Activated CD4-positive, alpha-beta T cell treated with anti-CD3 and anti-CD28 coated beads, Interleukin-2, amount 10 ng/mL, durations not matched to agents 7 days and 5 days (primary cell): Measurements from ENCODE around the gene EXD2. TPM values are rescaled to one million over a fixed set of nuclear protein-coding genes. Genes with fewer than 3 reads are reported as not detected.
"Not testable (repeated sequence)": the region's sequence is repeated elsewhere in the genome, so short reads cannot be mapped to it uniquely, and the experiment has no call there.

ENCODE experiments used
- CTCF ChIA-PET: fragments of 350-600 bp; sonication (Branson Sonifier 250); formaldehyde crosslinking; loops from one replicate; lab custom pipeline; 2021; ENCODE audit warnings: antibody characterized with exemption; lab: Charles Lee
- POLR2A ChIA-PET: fragments of 350-600 bp; sonication (Branson Sonifier 250); formaldehyde crosslinking; loops from one replicate; lab custom pipeline; 2021; ENCODE audit warnings: antibody characterized with exemption; lab: Charles Lee
- DNase-seq: peaks from one replicate; pipeline ENCODE4 v3.0.0-alpha.2; 2020
- H3K27ac Mint-ChIP-seq: one replicate; pipeline ENCODE4 v1.8.0; 2021; ENCODE audit warnings: mild to moderate bottlenecking, moderate library complexity, mixed read lengths
- H3K27me3 Mint-ChIP-seq: one replicate; pipeline ENCODE4 v1.8.0; 2021; ENCODE audit warnings: mixed read lengths
- H3K36me3 Mint-ChIP-seq: one replicate; pipeline ENCODE4 v1.8.0; 2021; ENCODE audit warnings: low read depth, mixed read lengths
- H3K4me1 Mint-ChIP-seq: one replicate; pipeline ENCODE4 v1.8.0; 2021; ENCODE audit warnings: mixed read lengths
- H3K4me3 Mint-ChIP-seq: one replicate; pipeline ENCODE4 v1.8.0; 2021; ENCODE audit warnings: mild to moderate bottlenecking, moderate library complexity, mixed read lengths
- H3K9me3 Mint-ChIP-seq: one replicate; pipeline ENCODE4 v1.8.0; 2021; ENCODE audit warnings: mixed read lengths
- total RNA-seq, 2 experiments: library from RNA; stranded (reverse); gene quantifications; one replicate each; pipeline ENCODE4 v1.2.3, GENCODE V29; 2021

The EXD2 gene
- total RNA-seq, 2 experiments from 2014 or later = 5.2 to 5.8 TPM

DNA sequence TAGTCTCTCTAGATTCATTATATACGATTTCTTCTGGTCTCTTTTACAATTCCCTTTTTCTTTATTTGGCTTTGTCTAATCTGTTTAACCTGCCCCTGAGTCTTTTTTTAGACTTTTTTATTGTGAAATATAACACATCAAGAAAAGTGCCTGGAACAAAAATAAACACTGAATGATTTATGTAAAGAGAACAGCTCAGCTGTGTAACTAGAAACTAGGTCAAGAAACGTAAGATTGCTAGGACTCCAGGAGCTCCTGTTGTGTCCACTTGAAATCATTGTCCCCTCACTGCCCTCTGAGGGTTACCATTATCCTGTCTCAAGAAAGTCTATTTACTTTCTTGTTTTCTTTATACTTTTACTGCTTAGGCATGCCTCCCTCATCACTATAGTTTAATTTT, 23.1 kb downstream of the EXD2 start:
- ChIA-PET POLR2A (no interaction called here), CTCF (no interaction called here)
- peaks cover 10% of the 10 kb centered on the region for H3K36me3 Mint-ChIP-seq
- H3K27ac Mint-ChIP-seq = no peak overlapping the region
- H3K27me3 Mint-ChIP-seq = no peaks in the 10 kb centered on the region
- H3K4me3 Mint-ChIP-seq = no peak overlapping the region
- DNase-seq = no peak
- peaks cover 2% of the 10 kb centered on the region for H3K9me3 Mint-ChIP-seq
- H3K4me1 Mint-ChIP-seq = peaks cover 2% of the 10 kb centered on the region

DNA sequence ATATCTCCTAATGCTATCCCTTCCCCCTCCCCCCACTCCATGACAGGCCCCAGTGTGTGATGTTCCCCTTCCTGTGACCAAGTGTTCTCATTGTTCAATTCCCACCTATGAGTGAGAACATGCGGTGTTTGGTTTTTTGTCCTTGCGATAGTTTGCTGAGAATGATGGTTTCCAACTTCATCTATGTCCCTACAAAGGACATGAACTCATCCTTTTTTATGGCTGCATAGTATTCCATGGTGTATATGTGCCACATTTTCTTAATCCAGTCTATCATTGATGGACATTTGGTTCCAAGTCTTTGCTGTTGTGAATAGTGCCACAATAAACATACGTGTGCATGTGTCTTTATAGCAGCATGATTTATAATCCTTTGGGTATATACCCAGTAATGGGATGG, 26.4 kb downstream of the EXD2 start:
- H3K27me3 Mint-ChIP-seq, POLR2A ChIA-PET, H3K27ac Mint-ChIP-seq, H3K4me1 Mint-ChIP-seq, DNase-seq, H3K4me3 Mint-ChIP-seq, H3K9me3 Mint-ChIP-seq: not testable (repeated sequence)
- CTCF ChIA-PET = interaction anchor here (0.6 kb wide), 1 partner anchor 355 kb away, joined by 4 read pairs; no protein-coding TSS in a partner anchor
- peaks cover 10% of the 10 kb centered on the region for H3K36me3 Mint-ChIP-seq

DNA sequence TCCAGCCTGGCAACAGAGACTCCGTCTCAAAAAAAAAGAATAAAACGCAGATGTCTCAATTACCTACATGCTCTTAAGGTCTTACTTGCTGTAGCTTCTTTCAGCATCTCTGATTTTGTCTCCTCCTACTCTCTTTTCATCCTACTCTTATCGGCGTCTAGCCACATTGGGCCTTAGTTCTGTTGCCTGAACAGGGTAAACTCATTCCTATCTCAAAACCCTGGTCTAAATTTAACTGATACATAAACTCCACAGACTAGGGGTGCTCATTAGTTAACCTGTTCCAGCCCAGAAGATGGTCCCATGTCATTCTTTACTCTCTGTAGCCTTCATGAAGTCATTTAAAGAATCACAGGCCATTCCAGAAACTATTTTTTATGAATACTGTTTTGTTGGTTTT, 33.6 kb downstream of the EXD2 start:
- Mint-ChIP-seq H3K27me3 (no peaks in the 10 kb centered on the region), H3K9me3 (no peaks in the 10 kb centered on the region), H3K36me3 (no peaks in the 10 kb centered on the region), H3K27ac (no peak overlapping the region), H3K4me3 (no peak overlapping the region), H3K4me1 (no peaks in the 10 kb centered on the region)
- POLR2A ChIA-PET = no interaction called here
- DNase-seq = no peak
- CTCF ChIA-PET = no interaction called here

DNA sequence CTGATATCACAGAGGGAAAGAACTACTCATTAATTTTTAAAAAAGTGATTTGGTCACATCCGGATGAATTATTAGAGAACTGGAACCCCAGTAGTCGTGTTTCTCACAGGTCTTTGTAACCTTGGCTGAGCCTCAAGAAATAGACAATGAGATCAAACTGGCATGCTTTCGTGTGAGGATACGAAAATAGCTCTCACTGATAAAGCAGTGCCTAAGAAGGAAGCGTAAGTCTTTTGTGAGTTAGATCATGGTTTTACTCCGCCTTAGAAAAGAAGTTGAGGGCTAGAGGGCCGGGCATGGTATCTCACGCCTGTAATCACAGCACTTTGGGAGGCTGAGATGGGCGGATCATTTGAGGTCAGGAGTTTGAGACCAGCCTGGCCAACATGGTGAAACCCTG, 34.9 kb downstream of the EXD2 start:
- no peaks in the 10 kb centered on the region for H3K36me3 Mint-ChIP-seq
- H3K9me3 Mint-ChIP-seq = no peaks in the 10 kb centered on the region
- no peak overlapping the region for H3K4me3 Mint-ChIP-seq
- no peaks in the 10 kb centered on the region for H3K4me1 Mint-ChIP-seq
- ChIA-PET POLR2A (no interaction called here), CTCF (no interaction called here)
- no peak for DNase-seq
- H3K27ac Mint-ChIP-seq = no peak overlapping the region
- no peaks in the 10 kb centered on the region for H3K27me3 Mint-ChIP-seq

DNA sequence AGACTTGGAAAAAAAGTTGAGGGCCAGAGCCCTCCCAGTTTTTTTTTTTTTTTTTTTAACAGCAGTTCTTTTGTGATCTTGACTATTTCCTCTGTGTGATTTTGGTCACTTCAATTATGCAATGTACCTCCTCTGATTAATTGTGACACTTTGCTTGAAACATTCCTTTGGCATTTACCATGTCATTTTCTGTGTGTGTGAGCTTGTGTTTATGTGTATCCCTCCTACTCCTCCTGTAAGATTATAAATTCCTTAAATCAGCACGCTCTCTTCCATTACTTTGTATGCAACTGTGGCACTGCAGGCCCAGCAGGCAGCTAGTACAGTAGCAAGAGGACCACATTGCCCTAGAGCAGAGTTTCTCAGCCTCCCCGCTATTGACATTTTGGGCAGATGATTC, 35.4 kb downstream of the EXD2 start:
- H3K27ac Mint-ChIP-seq = no peak overlapping the region
- no peaks in the 10 kb centered on the region for H3K36me3 Mint-ChIP-seq
- no peaks in the 10 kb centered on the region for H3K27me3 Mint-ChIP-seq
- no peaks in the 10 kb centered on the region for H3K4me1 Mint-ChIP-seq
- H3K4me3 Mint-ChIP-seq = no peak overlapping the region
- ChIA-PET POLR2A (no interaction called here), CTCF (no interaction called here)
- H3K9me3 Mint-ChIP-seq = no peaks in the 10 kb centered on the region
- no peak for DNase-seq

DNA sequence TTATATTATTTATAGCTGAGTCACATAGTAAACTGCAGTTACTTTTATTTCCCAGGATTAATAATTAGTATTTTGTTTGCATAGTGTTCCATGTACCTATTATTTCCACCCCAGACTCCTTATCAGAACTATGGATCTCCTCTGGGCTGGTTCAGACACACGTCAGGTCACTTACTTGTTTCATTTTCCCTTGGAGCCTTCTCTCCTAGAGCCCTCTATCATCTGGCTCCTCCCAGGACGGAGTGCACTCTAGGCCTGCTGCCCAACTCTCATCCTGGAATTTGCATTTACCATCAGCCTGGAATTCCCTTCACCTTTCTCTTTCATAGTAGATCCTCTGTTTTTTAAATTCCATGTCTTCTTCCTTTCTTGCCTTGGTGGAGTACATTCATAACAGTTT, 40.2 kb downstream of the EXD2 start:
- CTCF ChIA-PET = no interaction called here
- no peaks in the 10 kb centered on the region for H3K27me3 Mint-ChIP-seq
- POLR2A ChIA-PET = no interaction called here

DNA sequence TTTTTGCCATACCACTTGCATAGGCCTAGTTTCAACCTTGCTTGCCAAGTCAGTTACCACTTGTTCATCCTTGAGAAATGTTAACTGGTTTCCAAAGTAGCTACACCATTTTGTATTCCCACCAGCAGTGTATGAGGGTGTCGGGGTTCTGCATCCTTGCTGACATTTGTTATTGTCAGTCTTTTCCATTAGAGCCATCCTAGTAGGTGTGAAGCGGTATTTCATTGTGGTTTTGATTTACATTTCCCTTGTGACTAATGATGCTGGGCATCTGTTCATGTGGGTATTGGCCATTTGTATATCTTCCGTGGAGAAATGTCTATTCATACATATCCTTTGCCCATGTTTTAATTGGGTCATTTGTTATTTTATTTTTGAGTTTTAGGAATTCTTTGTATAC, 41.1 kb downstream of the EXD2 start:
- H3K27ac Mint-ChIP-seq = no peak overlapping the region
- H3K36me3 Mint-ChIP-seq = no peaks in the 10 kb centered on the region
- POLR2A ChIA-PET = no interaction called here
- H3K4me1 Mint-ChIP-seq = no peaks in the 10 kb centered on the region
- H3K9me3 Mint-ChIP-seq = no peaks in the 10 kb centered on the region
- DNase-seq = no peak
- H3K4me3 Mint-ChIP-seq = no peak overlapping the region
- CTCF ChIA-PET = interaction anchor here (0.9 kb wide), 1 partner anchor 53 kb away, joined by 6 read pairs; no protein-coding TSS in a partner anchor
- H3K27me3 Mint-ChIP-seq = no peaks in the 10 kb centered on the region

More for the DNA sequence above, 40.2 kb downstream of the EXD2 start:
- H3K27ac Mint-ChIP-seq = no peak overlapping the region
- DNase-seq = no peak
- no peaks in the 10 kb centered on the region for H3K4me1 Mint-ChIP-seq
- no peaks in the 10 kb centered on the region for H3K9me3 Mint-ChIP-seq
- no peaks in the 10 kb centered on the region for H3K36me3 Mint-ChIP-seq
- no peak overlapping the region for H3K4me3 Mint-ChIP-seq

DNA sequence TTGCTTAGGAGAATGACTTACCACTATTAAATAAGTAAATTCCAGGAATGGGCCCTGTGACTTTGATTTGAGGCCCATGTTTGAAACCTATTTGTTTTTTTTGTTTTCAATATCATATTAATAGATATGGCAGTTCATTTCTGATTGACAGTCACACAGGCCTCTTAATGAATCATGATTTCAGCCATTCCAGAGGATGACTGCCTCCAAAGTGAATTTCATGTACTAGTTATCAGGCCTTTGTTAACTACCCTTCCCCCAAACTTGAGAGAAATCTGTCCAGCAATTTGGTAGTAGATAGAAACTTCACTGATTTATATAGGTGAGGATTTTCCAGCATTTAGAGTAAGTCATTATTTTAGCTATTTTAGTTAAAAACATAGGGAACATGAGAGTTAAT, 42.8 kb downstream of the EXD2 start:
- H3K9me3 Mint-ChIP-seq = no peaks in the 10 kb centered on the region
- DNase-seq = no peak
- no peaks in the 10 kb centered on the region for H3K27me3 Mint-ChIP-seq
- H3K4me3 Mint-ChIP-seq = no peak overlapping the region
- ChIA-PET CTCF (no interaction called here), POLR2A (no interaction called here)
- H3K4me1 Mint-ChIP-seq = no peaks in the 10 kb centered on the region
- no peak overlapping the region for H3K27ac Mint-ChIP-seq
- no peaks in the 10 kb centered on the region for H3K36me3 Mint-ChIP-seq

DNA sequence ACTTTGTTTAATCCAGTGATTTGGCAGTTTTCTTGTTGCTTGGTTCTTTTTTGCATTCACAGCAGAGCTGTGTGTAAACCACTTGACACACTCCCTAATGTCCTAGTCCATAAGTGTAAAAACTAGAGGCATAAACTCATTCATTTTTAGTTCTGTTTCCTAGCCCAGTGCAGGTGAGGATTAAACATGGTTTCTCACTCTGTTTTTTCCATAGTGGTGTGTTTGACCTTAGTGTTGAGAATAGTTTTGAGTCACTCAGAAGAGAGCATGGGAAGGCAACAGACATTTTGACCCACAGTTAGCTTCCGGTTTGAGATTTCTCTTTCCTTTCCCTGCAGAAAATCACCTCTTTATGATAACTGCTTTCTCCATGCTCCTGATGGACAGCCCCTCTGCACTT, 44.4 kb downstream of the EXD2 start:
- Mint-ChIP-seq H3K36me3 (no peaks in the 10 kb centered on the region), H3K4me1 (no peaks in the 10 kb centered on the region), H3K4me3 (no peak overlapping the region), H3K9me3 (no peaks in the 10 kb centered on the region), H3K27me3 (no peaks in the 10 kb centered on the region), H3K27ac (no peak overlapping the region)
- ChIA-PET POLR2A (no interaction called here), CTCF (no interaction called here)
- no peak for DNase-seq

DNA sequence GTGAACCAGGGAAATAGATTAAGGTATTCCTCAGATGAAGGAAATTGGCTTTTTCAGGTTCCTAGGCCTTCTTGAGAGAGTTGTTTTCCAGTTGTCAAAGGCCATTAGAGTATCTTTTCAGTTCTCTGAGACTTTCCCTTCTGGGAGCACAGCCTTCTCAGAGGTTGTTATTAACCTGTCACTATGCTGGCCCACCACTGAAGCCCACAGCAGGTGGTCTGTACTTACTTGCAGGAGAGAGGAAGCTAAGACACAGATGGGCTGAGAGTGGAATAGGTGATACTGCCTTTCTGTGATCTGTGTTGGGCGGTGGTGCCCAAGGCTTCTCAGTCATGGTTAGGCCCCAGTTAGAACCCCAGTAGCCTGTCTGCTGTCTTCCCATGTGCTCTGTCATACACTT, 45.8 kb downstream of the EXD2 start:
- Mint-ChIP-seq H3K9me3 (no peaks in the 10 kb centered on the region), H3K36me3 (no peaks in the 10 kb centered on the region), H3K4me1 (no peaks in the 10 kb centered on the region), H3K4me3 (no peak overlapping the region), H3K27ac (no peak overlapping the region), H3K27me3 (no peaks in the 10 kb centered on the region)
- POLR2A ChIA-PET = no interaction called here
- DNase-seq = no peak
- CTCF ChIA-PET = no interaction called here

DNA sequence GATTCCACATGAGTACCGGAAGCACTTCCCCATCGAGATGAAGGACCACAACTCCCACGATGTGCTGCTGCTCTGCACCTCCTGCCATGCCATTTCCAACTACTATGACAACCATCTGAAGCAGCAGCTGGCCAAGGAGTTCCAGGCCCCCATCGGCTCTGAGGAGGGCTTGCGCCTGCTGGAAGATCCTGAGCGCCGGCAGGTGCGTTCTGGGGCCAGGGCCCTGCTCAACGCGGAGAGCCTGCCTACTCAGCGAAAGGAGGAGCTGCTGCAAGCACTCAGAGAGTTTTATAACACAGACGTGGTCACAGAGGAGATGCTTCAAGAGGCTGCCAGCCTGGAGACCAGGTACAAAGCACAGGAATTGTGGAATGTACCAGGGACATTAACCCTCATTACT, 46.3 kb downstream of the EXD2 start:
- no peaks in the 10 kb centered on the region for H3K36me3 Mint-ChIP-seq
- no peak for DNase-seq
- ChIA-PET POLR2A (no interaction called here), CTCF (interaction anchor here (1.3 kb wide), 1 partner anchor 490 kb away, joined by 3 read pairs; no protein-coding TSS in a partner anchor)
- H3K4me3 Mint-ChIP-seq = no peak overlapping the region
- no peak overlapping the region for H3K27ac Mint-ChIP-seq
- H3K4me1 Mint-ChIP-seq = no peaks in the 10 kb centered on the region
- no peaks in the 10 kb centered on the region for H3K9me3 Mint-ChIP-seq
- no peaks in the 10 kb centered on the region for H3K27me3 Mint-ChIP-seq

DNA sequence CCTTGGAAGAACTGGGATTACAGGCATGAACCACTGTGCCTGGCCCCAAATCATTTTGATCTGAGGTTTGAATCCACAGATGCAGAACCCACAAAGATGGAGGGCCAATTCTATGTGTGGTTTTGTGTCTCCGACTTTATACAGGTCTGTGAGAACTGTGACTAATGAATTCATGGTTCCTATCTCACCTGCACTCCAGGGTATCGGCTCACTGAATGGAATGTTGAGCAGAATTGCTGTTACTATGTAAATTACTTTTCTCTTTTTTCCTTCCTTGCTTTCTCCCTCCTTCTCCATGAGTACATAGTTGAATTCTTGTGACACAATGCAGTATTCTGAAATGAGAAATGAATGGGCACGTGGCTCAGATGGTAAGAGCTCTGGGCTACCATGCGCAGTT, 47.6 kb downstream of the EXD2 start:
- no peaks in the 10 kb centered on the region for H3K36me3 Mint-ChIP-seq
- no peaks in the 10 kb centered on the region for H3K9me3 Mint-ChIP-seq
- no peak overlapping the region for H3K27ac Mint-ChIP-seq
- no peak for DNase-seq
- H3K27me3 Mint-ChIP-seq = no peaks in the 10 kb centered on the region
- H3K4me1 Mint-ChIP-seq = no peaks in the 10 kb centered on the region
- CTCF ChIA-PET = interaction anchor here (1.3 kb wide), 1 partner anchor 488 kb away, joined by 3 read pairs; no protein-coding TSS in a partner anchor
- POLR2A ChIA-PET = no interaction called here
- H3K4me3 Mint-ChIP-seq = no peak overlapping the region

DNA sequence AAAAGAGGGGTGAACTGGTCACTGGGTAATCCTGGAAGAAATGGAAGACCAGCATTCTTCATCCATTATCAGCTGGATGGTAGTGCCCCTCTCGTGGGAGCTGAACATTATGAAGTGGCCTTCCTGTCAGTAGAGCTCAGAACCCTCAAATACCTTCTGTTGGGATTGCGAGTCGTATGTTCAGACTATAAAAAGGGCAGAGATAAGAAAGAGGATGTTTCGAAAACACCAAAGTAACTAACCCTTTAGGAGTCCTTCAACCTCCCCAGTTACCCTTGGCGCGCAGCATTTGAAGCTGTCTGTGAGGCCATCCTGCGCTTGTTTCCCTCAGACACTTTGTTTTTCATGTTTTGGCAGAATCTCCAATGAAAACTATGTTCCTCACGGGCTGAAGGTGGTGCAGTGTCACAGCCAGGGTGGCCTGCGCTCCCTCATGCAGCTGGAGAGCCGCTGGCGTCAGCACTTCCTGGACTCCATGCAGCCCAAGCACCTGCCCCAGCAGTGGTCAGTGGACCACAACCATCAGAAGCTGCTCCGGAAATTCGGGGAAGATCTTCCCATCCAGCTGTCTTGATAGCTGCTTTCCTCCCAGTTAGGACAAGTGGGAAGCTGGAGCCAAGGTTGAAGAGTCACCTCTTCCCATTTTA, 49.4 kb downstream of the EXD2 start:
- Mint-ChIP-seq H3K4me1 (no peaks in the 10 kb centered on the region), H3K27ac (no peak overlapping the region), H3K4me3 (no peak overlapping the region), H3K9me3 (no peaks in the 10 kb centered on the region), H3K27me3 (no peaks in the 10 kb centered on the region), H3K36me3 (no peaks in the 10 kb centered on the region)
- DNase-seq = no peak
- CTCF ChIA-PET = interaction anchor here (0.9 kb wide), 1 partner anchor 219 kb away, joined by 5 read pairs; no protein-coding TSS in a partner anchor
- POLR2A ChIA-PET = no interaction called here

DNA sequence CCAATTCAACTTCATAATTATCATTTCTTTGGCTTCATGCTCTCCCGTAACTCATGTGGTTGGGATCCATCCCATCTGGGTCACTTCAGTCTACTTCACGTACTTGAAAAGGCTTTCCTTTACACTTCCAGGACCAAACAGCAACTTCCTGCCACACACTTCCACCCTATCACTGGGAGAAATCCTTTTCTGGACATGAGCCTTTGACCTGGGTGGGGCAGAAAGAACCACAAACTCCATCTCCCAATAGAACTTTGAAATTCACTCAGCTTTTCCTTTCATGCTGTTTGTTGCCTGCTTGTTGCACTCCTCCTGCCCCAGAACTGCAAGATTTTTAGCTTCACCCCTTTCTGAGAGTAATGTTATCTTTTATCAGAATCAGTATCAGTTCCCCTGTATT, 50.3 kb downstream of the EXD2 start:
- Mint-ChIP-seq H3K36me3 (no peaks in the 10 kb centered on the region), H3K4me1 (no peaks in the 10 kb centered on the region), H3K27me3 (no peaks in the 10 kb centered on the region), H3K9me3 (no peaks in the 10 kb centered on the region), H3K4me3 (no peak overlapping the region), H3K27ac (no peak overlapping the region)
- no peak for DNase-seq
- ChIA-PET CTCF (interaction anchor here (0.6 kb wide), 1 partner anchor 126 kb away, joined by 4 read pairs; no protein-coding TSS in a partner anchor), POLR2A (no interaction called here)
